Pancreas (tissue), 10 donors: ENCODE results near the gene SP5. TPM values are rescaled to one million over a fixed set of nuclear protein-coding genes. Genes with fewer than 3 reads are reported as not detected.
"Not testable (repeated sequence)": the region's sequence is repeated elsewhere in the genome, so short reads cannot be mapped to it uniquely, and the experiment has no call there.

Experiments
- ATAC-seq, 4 donors: fragments of 200-7000 bp; cut with Tn5 transposase; one replicate each; pipeline versions ENCODE4 v1.8.0 to v1.9.1; 2020; ENCODE audit warnings: mild to moderate bottlenecking in 4 of 4, moderate library complexity in 4 of 4
- DNase-seq, 6 donors: peaks; one replicate each; pipeline ENCODE4 v3.0.0-alpha.2; 2020
- FAIRE-seq: peaks from 2 replicates; lab custom pipeline; 2012; peaks lifted over from hg19 to GRCh38; lab: Jason Lieb, UNC
- H3K27ac ChIP-seq, 4 donors: fragments of 200-600 bp; sonication (generic); 1 replicate in 3 of 4; 2 replicates in 1 of 4; pipeline versions ENCODE4 v1.5.0 to v1.8.0; 2020
- H3K27me3 ChIP-seq, 4 donors: fragments of 200-600 bp; one replicate each; pipeline ENCODE4 v1.8.0; 2021
- H3K36me3 ChIP-seq, 3 donors: fragments of 200-600 bp; sonication (generic) in 1 of 3; one replicate each; pipeline versions ENCODE4 v1.5.0 to v1.8.0; 2020 to 2021
- H3K4me1 ChIP-seq, 3 donors: fragments of 200-600 bp; one replicate each; pipeline ENCODE4 v1.8.0; 2021
- H3K4me3 ChIP-seq, 4 donors: fragments of 200-600 bp; sonication (generic) in 2 of 4; one replicate each; pipeline versions ENCODE4 v1.5.0 to v1.8.0; 2020 to 2021
- H3K9me3 ChIP-seq, 4 donors: fragments of 200-600 bp; one replicate each; pipeline ENCODE4 v1.8.0; 2021
- WGBS, 2 donors: extraction: QIAGEN DNeasy Blood & Tissue Kit; methylation state at CpG; one replicate each; pipeline ENCODE4 v1.1.7; 2013; 5-methylcytosine and 5-hydroxymethylcytosine counted together
- intact Hi-C, 3 donors: fragments of 100-400 bp; cut with DNase I; formaldehyde crosslinking; loops; one replicate each; pipeline versions ENCODE4 v1.11.1 to v1.14.2; 2022
- polyA plus RNA-seq, 2 donors: library from polyadenylated mRNA; stranded (reverse); fragments of 200-250 nt; gene quantifications; one replicate each; pipeline ENCODE4 v1.2.3, GENCODE V29; 2013
- total RNA-seq, 6 donors: library from RNA; stranded (reverse); fragmentation: NEBNext Ultra II Directional in 4 of 6; extraction: Animal tissue kit (Norgen Biotek cat#: 25700) in 4 of 6; gene quantifications; one replicate each; pipeline versions ENCODE4 v1.2.1 to v1.2.4, GENCODE V29; 2021 to 2023
- TF ChIP-seq, protein P1 (sequence below), 4 donors: fragments of 200-600 bp; sonication (generic) in 3 of 4; IDR thresholded peaks; one replicate each; pipeline versions ENCODE4 v1.5.0 to v1.8.0; 2021; ENCODE audit warnings: antibody characterized with exemption in 4 of 4
- donor health status: healthy with polysubstance abuse.
- donor health status: DM: no; HTN: no; CAD: no; lungs with moderate emphysema.
- donor health status: DM: no; HTN: no; CAD: no.
- donor health status: control.
- donor health status: control.
- donor health status: Bipolar disorder and iron deficiency.
- donor health status: DM: yes; HTN: yes; CAD: no.
- donor health status: DM: no; HTN: no; CAD: no.
- donor health status: DM: no; HTN: no; CAD: no.
- donor health status: DM: yes; HTN: yes; CAD: no.

Gene SP5
- total RNA-seq (1 to 10 TPM in 2 of 6 donors, under 1 TPM in 3, not detected in 1; 0.08 to 2.1 (median 0.28) TPM), polyA plus RNA-seq (under 1 TPM; 0.23 to 0.96 TPM)

- intact Hi-C loops = loop anchor here in 1 of 3 donors (10.0 kb wide), 1 partner anchor 60 kb away; the partner anchor contains the start of gene ERICH2
- peak within 1 kb of the TSS; percentile 6 to 59 (median 44) for H3K4me3 ChIP-seq
- peak within 1 kb of the TSS in 2 of 4 donors; percentile 35 to 51 for H3K27ac ChIP-seq
- H3K27me3 ChIP-seq = no peaks in the 10 kb centered on the region
- peaks cover 3 to 14% (median 13%) of the 10 kb centered on the region in 3 donors for H3K4me1 ChIP-seq
- WGBS, 2 donors = 1% methylated on average over 60 to 62 of the region's 62 CpGs
- peak; percentile 61 to 84 (median 80) for ATAC-seq
- TF ChIP-seq, protein P1, sequence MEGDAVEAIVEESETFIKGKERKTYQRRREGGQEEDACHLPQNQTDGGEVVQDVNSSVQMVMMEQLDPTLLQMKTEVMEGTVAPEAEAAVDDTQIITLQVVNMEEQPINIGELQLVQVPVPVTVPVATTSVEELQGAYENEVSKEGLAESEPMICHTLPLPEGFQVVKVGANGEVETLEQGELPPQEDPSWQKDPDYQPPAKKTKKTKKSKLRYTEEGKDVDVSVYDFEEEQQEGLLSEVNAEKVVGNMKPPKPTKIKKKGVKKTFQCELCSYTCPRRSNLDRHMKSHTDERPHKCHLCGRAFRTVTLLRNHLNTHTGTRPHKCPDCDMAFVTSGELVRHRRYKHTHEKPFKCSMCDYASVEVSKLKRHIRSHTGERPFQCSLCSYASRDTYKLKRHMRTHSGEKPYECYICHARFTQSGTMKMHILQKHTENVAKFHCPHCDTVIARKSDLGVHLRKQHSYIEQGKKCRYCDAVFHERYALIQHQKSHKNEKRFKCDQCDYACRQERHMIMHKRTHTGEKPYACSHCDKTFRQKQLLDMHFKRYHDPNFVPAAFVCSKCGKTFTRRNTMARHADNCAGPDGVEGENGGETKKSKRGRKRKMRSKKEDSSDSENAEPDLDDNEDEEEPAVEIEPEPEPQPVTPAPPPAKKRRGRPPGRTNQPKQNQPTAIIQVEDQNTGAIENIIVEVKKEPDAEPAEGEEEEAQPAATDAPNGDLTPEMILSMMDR (IDR thresholded peaks at IDR 0.05) = no peak
- no peak for FAIRE-seq
- DNase-seq = peak; percentile 62 to 88 (median 76)
- no peaks in the 10 kb centered on the region for H3K9me3 ChIP-seq
- no peaks in the 10 kb centered on the region for H3K36me3 ChIP-seq
These were observed at the start of gene SP5 for GRCh38 chr2:170715062-170715931. SP5 (plus strand) TSS chr2:170715337; CDS start chr2:170715513, 176 bp downstream.

DNA sequence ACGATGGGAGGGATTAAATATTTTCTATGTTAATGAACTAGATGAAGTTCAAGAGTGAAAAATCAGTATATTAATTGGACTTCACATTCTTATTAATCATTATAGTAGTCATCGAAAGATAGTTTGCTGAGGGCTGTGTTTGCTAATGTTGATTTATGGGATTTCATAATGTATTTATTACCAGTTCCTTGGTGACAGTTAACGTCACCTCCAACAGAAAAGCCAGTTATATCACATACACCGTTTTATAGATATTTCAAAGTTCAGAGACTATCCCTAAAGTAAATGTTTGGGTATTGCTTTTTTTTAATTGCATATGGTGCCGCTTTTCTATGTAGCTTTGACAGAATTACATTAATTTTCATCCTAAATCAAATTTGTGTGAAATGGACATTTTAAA, 49.4 kb upstream of the SP5 start:
- ATAC-seq (no peak), FAIRE-seq (no peak), DNase-seq (no peak)
- Histone ChIP-seq H3K36me3 (no peaks in the 10 kb centered on the region), H3K4me1 (no peaks in the 10 kb centered on the region), H3K4me3 (no peak overlapping the region), H3K27ac (no peak overlapping the region), H3K27me3 (no peaks in the 10 kb centered on the region), H3K9me3 (no peaks in the 10 kb centered on the region)
- intact Hi-C loops = no loop called here
- WGBS, 2 donors = 36 to 49% methylated on average over 5 of the region's 5 CpGs
- TF ChIP-seq, protein P1 (IDR thresholded peaks at IDR 0.05) = no peak

- TF ChIP-seq, protein P1 (IDR thresholded peaks at IDR 0.05) = no peak
- Histone ChIP-seq H3K27me3 (no peaks in the 10 kb centered on the region), H3K4me3 (no peak overlapping the region), H3K4me1 (no peaks in the 10 kb centered on the region), H3K9me3 (no peaks in the 10 kb centered on the region), H3K36me3 (no peaks in the 10 kb centered on the region), H3K27ac (no peak overlapping the region)
- ATAC-seq = no peak
- 89 to 95% methylated on average over 3 of the region's 3 CpGs for WGBS, 2 donors
- intact Hi-C loops = no loop called here
- no peak for DNase-seq
- no peak for FAIRE-seq
These were observed 45.2 kb upstream of the SP5 start for GRCh38 chr2:170669909-170670308.

DNA sequence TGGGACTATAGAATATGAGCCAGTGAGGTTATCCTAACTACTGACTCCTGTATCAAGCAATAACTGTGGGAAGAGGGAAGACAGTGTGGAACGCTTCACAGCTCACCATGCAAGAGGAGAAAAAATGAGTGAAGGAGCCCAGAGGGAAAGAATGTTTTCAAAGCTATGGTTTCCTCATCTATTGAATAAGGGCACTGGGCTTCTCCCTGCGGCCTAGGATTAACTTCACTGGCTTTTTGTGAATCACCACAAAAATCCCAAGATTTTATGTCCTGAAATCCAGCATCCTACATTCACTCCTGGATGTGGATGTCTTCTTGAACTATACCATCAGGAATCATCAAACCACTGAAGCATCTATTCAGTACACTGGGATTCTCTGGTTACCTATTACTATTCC, 44.5 kb upstream of the SP5 start:
- WGBS, 2 donors = 89 to 94% methylated on average over 2 of the region's 2 CpGs
- Histone ChIP-seq H3K27me3 (no peaks in the 10 kb centered on the region), H3K9me3 (no peaks in the 10 kb centered on the region), H3K4me3 (no peak overlapping the region), H3K4me1 (no peaks in the 10 kb centered on the region), H3K27ac (no peak overlapping the region), H3K36me3 (no peaks in the 10 kb centered on the region)
- TF ChIP-seq, protein P1 (IDR thresholded peaks at IDR 0.05) = no peak
- FAIRE-seq = no peak
- intact Hi-C loops = no loop called here
- ATAC-seq = no peak
- no peak for DNase-seq

DNA sequence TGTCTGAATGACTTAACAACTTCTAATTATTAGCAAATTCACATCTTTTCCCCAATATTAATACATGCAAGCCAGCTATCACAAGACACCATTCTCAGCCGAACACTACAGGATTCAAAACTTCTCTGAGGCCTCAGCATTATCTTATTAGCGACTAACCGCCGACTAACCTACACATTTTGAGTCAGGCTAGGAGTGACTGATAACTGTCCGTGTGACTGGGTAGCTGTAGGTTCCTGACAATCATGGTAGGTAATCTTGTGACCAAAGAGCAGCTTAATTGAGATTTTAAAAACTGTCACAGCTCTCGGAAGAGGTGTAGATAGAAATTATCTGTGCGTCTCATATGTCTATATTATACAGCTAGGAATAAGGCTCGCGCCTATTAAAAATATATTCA, 44.1 kb upstream of the SP5 start:
- TF ChIP-seq, protein P1 (IDR thresholded peaks at IDR 0.05) = no peak
- no peaks in the 10 kb centered on the region for H3K4me1 ChIP-seq
- no peak overlapping the region for H3K4me3 ChIP-seq
- ATAC-seq = no peak
- WGBS, 2 donors = 80 to 87% methylated on average over 9 of the region's 9 CpGs
- no peaks in the 10 kb centered on the region for H3K36me3 ChIP-seq
- no peak for FAIRE-seq
- DNase-seq = no peak
- H3K27ac ChIP-seq = no peak overlapping the region
- no peaks in the 10 kb centered on the region for H3K9me3 ChIP-seq
- intact Hi-C loops = no loop called here
- no peaks in the 10 kb centered on the region for H3K27me3 ChIP-seq

DNA sequence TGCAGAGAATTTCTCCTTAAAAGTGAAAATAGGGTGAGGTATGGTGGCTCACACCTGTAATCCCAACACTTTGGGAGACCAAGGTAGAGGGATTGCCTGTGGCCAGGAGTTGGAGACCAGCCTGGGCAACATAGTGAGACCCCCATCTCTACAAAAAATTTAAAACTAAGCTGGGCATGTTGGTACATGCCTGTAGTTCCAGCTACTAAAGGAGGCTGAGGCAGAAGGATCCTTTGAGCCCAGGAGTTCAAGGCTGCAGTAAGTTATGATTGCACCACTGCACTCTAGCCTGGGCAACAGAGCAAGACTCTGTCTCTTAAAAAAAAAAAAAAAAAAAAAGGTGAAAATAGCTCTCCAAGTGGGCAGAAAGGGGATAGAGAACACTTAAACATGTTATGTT, 40.9 kb upstream of the SP5 start:
- H3K9me3 ChIP-seq, H3K36me3 ChIP-seq, ATAC-seq, DNase-seq, H3K27ac ChIP-seq, H3K27me3 ChIP-seq, FAIRE-seq, intact Hi-C loops, H3K4me1 ChIP-seq, H3K4me3 ChIP-seq: not testable (repeated sequence)
